GM21723 (cell line): ENCODE results near the gene ZBTB9.
"Not testable (repeated sequence)": the region's sequence is repeated elsewhere in the genome, so short reads cannot be mapped to it uniquely, and the experiment has no call there.

Source experiments
- ATAC-seq: cut with Tn5 transposase; IDR thresholded peaks from one replicate; pipeline ENCODE4 v1.9.1; 2021; ENCODE audit warnings: mild to moderate bottlenecking, moderate library complexity; ENCODE audit not compliant: unreplicated experiment

Gene ZBTB9

DNA sequence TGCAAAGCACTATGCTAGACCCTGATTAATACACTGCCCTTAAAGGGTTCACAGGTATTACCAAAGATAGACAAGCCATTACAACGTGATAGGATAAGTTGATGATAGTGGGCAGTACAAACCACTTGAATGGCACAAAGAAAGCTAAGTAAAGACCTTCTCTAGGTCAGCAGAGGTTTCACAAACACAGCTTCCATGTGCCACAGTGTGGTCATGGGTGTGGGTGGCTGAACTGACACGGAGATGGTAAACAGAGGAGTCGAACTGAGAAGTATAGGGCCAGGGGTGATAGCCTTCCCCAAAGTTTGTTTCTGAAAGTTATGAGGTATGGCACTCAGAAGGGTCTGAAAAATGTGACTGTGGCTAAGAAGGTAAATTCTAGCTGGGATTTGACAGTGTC is 4.3 kb downstream of the ZBTB9 start:
- no peak for ATAC-seq

DNA sequence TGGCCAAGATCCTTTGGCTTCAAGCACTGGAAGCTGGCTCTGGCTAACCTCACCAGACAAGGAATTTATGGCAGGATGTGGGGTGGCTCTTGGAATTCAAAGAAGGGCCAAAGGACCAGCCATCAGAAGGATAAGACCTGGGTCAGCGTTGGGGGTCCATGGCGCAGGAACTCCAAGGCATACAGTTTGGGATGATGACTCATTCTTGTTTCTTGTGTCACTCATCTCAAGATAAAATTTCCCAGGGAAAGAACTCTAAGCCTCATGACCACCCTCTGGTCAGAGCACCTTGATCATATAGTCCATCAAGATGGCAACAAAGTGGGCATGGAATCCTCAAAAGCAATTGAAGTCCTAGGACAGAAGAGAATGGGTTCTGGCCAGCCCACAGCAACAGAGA is 4.8 kb downstream of the ZBTB9 start:
- no peak for ATAC-seq

DNA sequence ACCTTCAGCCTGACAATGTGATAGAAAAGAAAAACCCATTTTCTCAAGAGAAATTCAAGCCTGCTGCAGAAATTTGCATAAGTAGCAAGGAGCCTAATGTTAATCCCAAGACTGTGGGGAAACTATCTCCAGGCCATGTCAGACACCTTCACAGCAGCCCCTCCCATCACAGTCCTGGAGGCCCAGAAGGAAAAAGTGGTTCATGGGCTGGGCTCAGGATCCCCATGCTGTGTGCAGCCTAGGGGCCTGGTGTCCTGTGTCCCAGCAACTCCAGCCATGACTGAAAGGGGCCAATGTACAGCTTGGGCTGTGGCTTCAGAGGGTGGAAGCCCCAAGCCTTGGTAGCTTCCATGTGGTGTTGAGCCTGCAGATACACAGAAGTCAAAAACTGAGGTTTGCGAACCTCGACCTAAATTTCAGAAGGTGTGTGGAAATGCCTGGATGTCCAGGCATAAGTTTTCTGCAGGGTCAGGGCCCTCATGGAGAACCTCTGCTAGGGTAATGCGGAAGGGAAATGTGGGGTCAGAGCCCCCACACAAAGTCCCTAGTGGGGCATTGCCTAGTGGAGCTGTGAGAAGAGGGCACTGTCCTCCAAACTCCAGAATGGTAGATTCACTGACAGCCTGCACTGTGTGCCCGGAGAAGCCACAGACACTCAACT is 11.8 kb downstream of the ZBTB9 start:
- ATAC-seq: no peak

DNA sequence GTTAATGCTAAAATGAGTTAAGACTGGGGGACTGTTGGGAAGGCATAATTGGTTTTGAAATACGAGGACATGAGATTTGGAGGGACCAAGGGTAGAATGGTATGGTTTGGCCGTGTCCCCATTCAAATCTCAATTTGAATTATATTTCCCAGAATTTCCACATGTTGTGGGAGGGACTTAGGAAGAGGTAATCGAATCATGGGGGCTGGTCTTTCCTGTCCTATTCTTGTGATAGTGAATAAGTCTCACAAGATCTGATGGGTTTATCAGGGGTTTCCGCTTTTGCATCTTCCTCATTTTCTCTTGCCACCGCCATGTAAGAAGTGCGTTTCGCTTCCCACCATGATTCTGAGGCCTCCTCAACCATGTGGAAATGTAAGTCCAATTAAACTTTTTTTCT is 12.7 kb downstream of the ZBTB9 start:
- ATAC-seq: no peak

DNA sequence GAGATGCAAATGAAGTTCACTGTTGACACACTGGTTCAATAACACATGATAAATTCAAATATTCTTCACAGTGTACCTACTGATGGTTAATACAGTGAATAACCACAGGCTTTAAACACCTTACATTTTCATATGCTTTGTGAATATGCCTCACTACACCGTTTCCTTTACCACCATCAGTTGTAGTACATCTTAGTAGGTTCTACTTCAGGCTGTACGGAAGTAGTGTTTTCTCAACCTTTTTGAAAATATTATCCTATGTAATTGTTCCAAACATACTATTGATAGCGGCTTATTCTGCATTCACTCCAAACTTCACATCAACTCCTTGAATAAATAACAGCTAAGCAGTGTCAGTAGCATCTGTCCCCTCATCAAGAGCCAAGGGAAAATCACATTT is 15.3 kb downstream of the ZBTB9 start:
- no peak for ATAC-seq

DNA sequence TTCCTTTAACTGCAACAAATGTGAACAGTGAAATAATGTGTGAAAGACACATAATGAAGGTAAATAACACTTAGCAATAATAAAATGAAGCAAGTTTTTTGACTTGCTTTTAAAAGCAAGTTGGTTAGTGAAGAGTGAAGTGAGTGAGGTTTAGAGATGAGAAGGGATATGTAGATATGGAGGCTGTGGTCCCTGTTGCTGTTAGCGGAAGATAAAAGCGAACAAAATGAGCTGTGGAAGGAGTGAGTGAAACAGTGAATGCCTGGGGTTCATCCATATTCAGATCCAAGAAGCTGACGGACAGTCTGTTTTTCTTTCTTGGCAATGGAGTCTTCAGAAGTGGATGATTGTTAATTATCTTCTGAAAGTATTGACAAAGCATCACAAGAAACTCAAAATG is 23.5 kb downstream of the ZBTB9 start:
- ATAC-seq: no peak

DNA sequence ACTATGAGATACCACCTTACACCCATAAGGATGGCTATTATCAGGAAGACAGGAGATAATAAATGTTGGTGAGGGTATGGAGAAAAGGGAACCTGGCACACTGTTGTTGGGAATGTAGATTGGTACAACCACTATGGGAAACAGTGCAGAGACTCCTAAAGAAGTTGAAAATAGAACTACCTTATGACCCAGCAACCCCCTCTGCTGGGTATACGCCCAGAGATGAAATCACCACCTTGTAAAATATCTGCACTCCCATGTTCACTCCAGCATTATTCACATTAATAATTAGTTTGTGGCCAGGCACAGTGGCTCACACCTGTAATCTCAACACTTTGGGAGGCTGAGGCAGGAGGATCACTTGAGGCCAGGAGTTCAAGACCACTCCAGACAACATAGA is 26.8 kb downstream of the ZBTB9 start:
- ATAC-seq: no peak

DNA sequence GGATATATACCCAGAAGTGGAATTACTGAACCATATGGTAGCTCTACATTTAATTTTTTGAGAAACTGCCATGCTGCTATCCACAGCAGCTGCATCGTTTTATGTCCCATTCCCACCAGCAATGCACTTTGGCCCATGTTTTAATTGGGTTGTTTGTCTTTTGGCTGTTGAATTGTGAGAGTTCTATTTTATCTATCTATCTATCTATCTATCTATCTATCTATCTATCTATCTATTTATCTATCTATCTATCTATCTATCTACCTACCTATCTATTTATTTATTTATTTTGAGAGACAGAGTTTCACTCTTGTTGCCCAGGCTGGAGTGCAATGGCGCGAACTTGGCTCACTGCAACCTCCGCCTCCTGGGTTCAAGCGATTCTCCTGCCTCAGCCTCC is 28.2 kb downstream of the ZBTB9 start:
- ATAC-seq: not testable (repeated sequence)

DNA sequence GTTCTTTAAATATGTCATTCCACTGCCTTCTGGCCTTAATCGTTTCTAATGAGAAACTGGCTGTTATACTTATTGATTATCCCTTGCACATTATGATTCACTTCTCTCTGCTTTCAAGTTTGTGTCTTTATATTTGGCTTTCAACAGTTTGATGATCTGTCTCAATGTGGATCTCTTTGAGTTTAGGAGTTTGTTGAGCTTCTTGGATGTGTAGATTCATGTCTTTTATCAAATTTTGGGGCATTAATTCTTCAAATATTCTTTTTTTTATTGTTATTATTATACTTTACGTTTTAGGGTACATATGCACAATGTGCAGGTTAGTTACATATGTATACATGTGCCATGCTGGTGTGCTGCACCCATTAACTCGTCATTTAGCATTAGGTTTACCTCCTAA is 29.3 kb downstream of the ZBTB9 start:
- ATAC-seq: no peak

DNA sequence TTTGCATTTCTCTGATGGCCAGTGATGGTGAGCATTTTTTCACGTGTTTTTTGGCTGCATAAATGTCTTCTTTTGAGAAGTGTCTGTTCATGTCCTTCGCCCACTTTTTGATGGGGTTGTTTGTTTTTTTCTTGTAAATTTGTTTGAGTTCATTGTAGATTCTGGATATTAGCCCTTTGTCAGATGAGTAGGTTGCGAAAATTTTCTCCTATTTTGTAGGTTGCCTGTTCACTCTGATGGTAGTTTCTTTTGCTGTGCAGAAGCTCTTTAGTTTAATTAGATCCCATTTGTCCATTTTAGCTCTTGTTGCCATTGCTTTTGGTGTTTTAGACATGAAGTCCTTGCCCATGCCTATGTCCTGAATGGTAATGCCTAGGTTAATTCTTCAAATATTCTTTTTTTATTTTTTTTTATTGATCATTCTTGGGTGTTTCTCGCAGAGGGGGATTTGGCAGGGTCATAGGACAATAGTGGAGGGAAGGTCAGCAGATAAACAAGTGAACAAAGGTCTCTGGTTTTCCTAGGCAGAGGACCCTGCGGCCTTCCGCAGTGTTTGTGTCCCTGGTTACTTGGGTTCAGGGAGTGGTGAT is 30.4 kb downstream of the ZBTB9 start:
- not testable (repeated sequence) for ATAC-seq

DNA sequence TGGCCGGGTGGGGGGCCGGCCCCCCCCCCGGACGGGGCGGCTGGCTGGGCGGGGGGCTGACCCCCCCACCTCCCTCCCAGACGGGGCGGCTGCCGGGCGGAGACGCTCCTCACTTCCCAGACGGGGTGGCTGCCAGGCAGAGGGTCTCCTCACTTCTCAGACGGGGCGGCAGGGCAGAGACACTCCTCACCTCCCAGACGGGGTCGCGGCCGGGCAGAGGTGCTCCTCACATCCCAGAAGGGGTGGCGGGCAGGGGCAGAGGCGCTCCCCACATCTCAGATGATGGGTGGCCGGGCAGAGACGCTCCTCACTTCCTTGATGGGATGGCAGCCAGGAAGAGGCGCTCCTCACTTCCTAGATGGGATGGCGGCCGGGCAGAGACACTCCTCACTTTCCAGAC is 31.3 kb downstream of the ZBTB9 start:
- ATAC-seq: not testable (repeated sequence)

DNA sequence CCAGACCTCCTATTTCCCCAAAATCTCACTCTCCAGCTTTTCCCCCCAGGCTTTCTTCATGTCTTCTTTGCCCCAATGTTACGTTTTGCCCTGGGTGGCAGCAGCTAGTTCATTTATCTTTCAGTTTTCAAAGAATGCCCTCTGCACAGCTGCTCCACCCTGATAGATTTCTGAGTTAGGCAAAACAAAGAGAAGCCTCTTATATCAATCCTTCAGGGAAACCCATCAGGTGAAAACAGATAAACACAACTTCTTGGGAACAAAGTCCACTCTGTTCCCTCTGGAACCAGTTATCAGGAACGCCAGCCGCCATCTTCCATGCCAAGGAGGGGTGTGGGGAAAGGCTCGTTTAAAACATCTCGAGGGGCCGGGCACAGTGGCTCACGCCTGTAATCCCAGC is 34.0 kb downstream of the ZBTB9 start:
- ATAC-seq: no peak

DNA sequence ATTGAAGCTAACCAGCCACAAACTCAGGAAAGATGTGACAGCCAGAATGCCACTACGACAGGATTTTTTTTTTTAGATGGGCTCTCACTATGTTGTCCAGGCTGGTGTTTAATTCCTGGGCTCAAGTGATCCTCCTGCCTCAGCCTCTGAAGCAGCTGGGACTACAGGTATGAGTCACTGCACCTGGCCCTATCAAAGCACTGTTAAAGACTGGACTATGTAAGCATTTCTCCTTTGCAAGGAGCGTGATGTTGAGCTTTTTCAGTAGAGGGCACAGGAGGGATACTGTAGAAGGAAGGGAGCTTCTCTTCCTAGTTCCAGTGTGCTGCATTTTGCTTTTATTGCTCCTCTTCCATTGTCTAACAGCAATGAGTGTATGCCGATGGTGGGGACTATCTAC is 35.8 kb downstream of the ZBTB9 start:
- no peak for ATAC-seq

DNA sequence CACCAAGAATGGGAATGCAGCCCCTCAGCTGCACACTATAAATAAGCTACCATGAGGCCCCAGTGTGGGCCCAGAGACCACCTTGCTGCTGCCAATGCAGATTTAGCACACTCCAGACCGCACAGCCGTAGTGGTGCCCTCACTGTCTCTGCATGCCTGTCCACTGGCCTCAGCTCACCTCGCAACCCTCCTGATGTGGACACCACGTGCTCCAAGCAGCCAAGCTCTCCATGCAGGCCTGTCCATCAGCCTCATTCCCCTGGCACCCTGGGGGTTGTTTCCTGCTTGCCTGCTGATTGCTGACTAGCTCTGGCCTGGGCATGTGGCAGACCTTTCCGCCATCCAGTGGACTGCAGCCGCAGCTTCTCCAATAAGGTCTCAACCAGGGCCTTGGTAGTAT is 36.2 kb downstream of the ZBTB9 start:
- no peak for ATAC-seq

DNA sequence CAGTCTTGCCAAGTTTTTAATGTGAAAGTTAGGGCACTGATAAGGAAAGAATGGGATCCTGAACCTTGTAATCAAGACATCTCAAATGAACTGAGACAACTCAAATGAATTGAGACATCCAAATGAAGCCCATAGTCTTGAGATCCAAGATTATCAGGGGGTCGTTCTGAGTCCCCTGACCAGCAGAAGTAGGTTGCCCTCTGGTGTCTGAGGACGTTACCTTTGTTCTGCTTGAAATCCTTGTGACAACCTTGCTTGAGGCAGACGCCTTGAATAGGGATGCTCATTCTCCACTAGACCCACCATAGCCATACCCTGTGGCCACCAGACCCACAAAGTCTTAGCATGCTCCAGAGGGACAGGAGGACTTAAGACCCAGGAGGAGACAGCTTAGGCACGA is 37.7 kb downstream of the ZBTB9 start:
- no peak for ATAC-seq

DNA sequence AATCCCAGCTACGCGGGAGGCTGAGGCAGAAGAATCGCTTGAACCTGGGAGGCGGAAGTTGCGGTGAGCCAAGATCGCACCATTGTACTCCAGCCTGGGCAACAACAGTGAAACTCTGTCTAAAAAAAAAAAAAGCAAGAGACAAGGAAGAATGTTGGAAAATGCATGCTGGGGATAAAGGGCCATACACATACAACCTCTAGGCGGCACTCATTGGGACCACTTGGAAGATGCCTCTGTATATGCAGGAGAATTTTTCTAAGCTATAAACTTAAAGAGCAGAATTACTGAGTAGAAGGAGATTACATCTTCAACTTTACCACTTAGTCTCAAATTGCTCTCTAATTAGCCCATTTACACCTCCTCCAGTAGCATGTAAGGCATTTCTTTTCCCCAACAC is 42.8 kb downstream of the ZBTB9 start:
- no peak for ATAC-seq

DNA sequence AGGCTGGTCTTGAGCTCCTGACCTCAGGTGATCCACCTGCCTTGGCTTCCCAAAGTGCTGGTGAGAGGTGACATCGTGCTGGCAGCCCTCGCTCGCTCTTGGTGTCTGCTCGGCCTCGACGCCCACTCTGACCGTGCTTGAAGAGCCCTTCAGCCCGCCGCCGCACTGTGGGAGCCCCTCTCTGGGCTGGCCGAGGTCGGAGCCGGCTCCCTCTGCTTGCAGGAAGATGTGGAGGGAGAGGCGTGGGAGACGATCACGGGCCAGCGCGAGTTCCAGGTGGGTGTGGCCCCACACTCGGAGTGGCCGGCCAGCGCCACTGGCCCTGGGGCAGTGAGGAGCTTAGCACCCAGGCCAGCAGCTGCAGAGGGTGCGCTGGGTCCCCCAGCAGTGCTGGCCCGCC is 48.1 kb downstream of the ZBTB9 start:
- ATAC-seq: no peak

DNA sequence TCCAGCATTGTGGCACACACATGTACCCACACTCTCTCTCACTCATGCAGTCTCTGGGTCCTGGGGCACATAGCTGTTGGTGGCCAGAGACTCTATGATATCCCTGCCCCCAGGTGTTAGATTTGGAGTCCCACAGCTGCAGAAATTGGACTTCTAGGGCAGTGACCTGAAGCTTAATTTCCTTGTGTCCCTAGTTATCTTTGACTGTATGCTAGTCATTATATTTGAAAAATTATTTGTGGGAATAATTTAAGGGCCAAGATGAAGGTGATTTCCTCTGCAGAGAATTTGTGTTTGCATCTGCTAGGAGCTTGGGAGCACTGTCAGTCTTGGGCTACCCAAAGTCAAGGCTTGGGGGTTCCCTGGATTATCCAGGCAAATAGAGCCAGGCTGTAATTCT is 50.1 kb downstream of the ZBTB9 start:
- no peak for ATAC-seq

DNA sequence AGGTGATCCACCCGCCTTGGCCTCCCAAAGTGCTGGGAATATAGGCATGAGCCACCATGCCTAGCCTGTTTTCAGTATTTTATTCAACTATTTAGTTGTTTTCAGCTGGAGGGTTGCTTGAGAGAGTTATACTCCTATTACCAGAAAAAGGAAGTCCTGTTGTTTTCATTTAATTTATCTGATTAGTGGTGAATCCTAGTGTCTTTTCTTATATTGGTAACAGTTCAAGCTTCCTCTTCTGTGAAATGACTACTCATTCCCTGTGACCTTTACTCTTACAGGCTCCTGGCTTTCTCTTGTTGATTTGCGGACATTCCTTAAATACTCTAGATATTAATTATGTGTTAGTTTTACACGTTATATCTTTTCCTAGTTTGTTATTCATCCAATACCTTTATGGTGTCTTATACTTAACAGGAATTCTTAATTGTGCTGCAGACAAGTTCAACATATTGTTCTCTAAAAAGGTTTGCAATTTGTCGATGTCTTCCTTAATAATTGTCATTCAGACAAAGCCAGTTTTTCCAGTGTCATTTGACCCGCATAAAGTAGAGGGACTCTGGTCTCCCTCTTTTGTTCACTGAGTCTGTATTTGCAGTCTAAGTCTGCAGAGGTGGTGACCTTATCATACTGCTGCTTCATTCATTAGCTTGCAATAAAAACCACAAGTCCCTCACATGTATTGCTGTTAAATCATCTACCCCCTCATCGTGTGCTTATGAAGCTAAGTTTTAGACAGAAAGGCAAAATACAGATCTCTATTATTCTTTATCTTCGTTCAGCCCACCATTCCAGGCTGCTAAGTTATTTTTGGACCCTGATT is 51.4 kb downstream of the ZBTB9 start:
- ATAC-seq: no peak
